K562 (cell line): ENCODE results near the gene MYBPH. TPM values are rescaled to one million over a fixed set of nuclear protein-coding genes. Genes with fewer than 3 reads are reported as not detected.

Source experiments
- ATAC-seq: fragments of 200-7000 bp; cut with Tn5 transposase; 3 replicates; pipeline ENCODE4 v1.9.1; 2020; ENCODE audit warnings: moderate library complexity
- BruUV-seq: library from RNA; stranded (reverse); fragments of 400-500 nt; replicated peaks from 2 replicates; lab custom pipeline; 2021; lab: Mats Ljungman, UMichigan
- CTCF ChIA-PET: fragments of 300-600 bp; formaldehyde crosslinking; extraction: SDS; loops from one replicate; lab custom pipeline; 2021; ENCODE audit warnings: low intra/inter-chr PET ratio; lab: Yijun Ruan, JAX
- POLR2A ChIA-PET: fragments of 300-600, 350-650 bp; sonication (Branson Sonifier 250); formaldehyde crosslinking; extraction: SDS; loops from one replicate; lab custom pipeline; 2021; ENCODE audit warnings: antibody characterized with exemption, inconsistent platforms; lab: Yijun Ruan, JAX
- DNase-seq, 4 experiments: peaks; one replicate each; pipeline versions ENCODE4 v3.0.0 to v3.0.0-alpha.2; 2011 to 2018; ENCODE audit warnings: low spot score in 3 of 4, mixed read lengths in 3 of 4; ENCODE audit errors: extremely low read depth in 1 of 4
- FAIRE-seq: peaks from 2 replicates; lab custom pipeline; 2011; peaks lifted over from hg19 to GRCh38; lab: Jason Lieb, UNC
- H2AFZ ChIP-seq: 2 replicates; pipeline ENCODE4 v1.6.0; 2011; ENCODE audit warnings: low read depth, low read length, control low read depth, inconsistent platforms
- H3K27ac ChIP-seq: fragments of 200-600 bp; 3 replicates; pipeline ENCODE4 v1.8.0; 2011; ENCODE audit warnings: low read depth, mild to moderate bottlenecking, control low read depth, inconsistent platforms, low read length, moderate library complexity, mixed read lengths; ENCODE audit errors: extremely low read depth
- H3K27me3 ChIP-seq, 2 experiments: fragments of 300-600 bp in 1 of 2; 2 replicates in 1 of 2; 3 replicates in 1 of 2; pipeline versions ENCODE4 v1.6.0 to v1.8.0; 2011; ENCODE audit warnings: inconsistent platforms in 2 of 2, low read length in 2 of 2, mild to moderate bottlenecking in 1 of 2, mixed read lengths in 1 of 2, moderate library complexity in 1 of 2; ENCODE audit not compliant: control insufficient read depth in 2 of 2, insufficient read depth in 2 of 2
- H3K36me3 ChIP-seq: fragments of 300-600 bp; 3 replicates; pipeline ENCODE4 v1.8.0; 2011; ENCODE audit warnings: mild to moderate bottlenecking, low read length, inconsistent platforms; ENCODE audit not compliant: control insufficient read depth, insufficient read depth
- H3K4me1 ChIP-seq, 2 experiments: fragments of 200-600 bp in 1 of 2; replicated peaks in 1 of 2; 2 replicates in 1 of 2; 3 replicates in 1 of 2; pipeline versions ENCODE4 v1.5.1 to v1.8.0; 2011; ENCODE audit warnings: inconsistent platforms in 2 of 2, low read length in 2 of 2, mild to moderate bottlenecking in 1 of 2, mixed read lengths in 1 of 2, moderate library complexity in 1 of 2; ENCODE audit not compliant: control insufficient read depth in 2 of 2, insufficient read depth in 2 of 2
- H3K4me2 ChIP-seq: 2 replicates; pipeline ENCODE4 v1.6.1; 2011; ENCODE audit warnings: low read length, control low read depth, inconsistent platforms, mixed read lengths; ENCODE audit not compliant: insufficient read depth
- H3K4me3 ChIP-seq: fragments of 200-600 bp; sonication (generic), shearing (Covaris generic); 2 replicates; pipeline ENCODE4 v1.5.1; 2016; ENCODE audit warnings: control low read depth, inconsistent platforms
- H3K79me2 ChIP-seq: fragments of 200-600 bp; 3 replicates; pipeline ENCODE4 v1.8.0; 2011; ENCODE audit warnings: low read length, inconsistent platforms; ENCODE audit not compliant: control insufficient read depth, insufficient read depth
- H3K9ac ChIP-seq, 2 experiments: 2 replicates each; pipeline versions ENCODE4 v1.6.0 to v1.6.1; 2011; ENCODE audit warnings: low read depth in 2 of 2, low read length in 2 of 2, control low read depth in 1 of 2, inconsistent platforms in 1 of 2, mild to moderate bottlenecking in 1 of 2, mixed read lengths in 1 of 2; ENCODE audit not compliant: insufficient read depth in 1 of 2
- H3K9me1 ChIP-seq: one replicate; pipeline ENCODE4 v1.6.0; 2011; ENCODE audit warnings: inconsistent platforms, mild to moderate bottlenecking, low read length, moderate library complexity; ENCODE audit not compliant: control insufficient read depth, insufficient read depth
- H3K9me3 ChIP-seq: replicated peaks from 2 replicates; pipeline ENCODE4 v1.5.1; 2011; ENCODE audit warnings: low read depth, low read length, inconsistent platforms; ENCODE audit not compliant: control insufficient read depth, insufficient read depth
- H4K20me1 ChIP-seq: replicated peaks from 2 replicates; pipeline ENCODE4 v1.6.1; 2011; ENCODE audit warnings: low read length, inconsistent platforms, mixed read lengths; ENCODE audit not compliant: control insufficient read depth, insufficient read depth
- BCL6 ChIP-seq: fragments of 250-450 bp; sonication (Bioruptor Pico); IDR thresholded peaks from 2 replicates; pipeline ENCODE4 v1.4.0; 2020
- ELF1 ChIP-seq: fragments of 200-800 bp; sonication (Bioruptor generic); IDR thresholded peaks from 2 replicates; pipeline ENCODE4 v1.6.1; 2016; ENCODE audit warnings: missing genetic modification characterization, missing compliant biosample characterization
- HOXB6 ChIP-seq: fragments of 250-450 bp; sonication (Bioruptor Pico); IDR thresholded peaks from 2 replicates; pipeline ENCODE4 v1.5.1; 2022; ENCODE audit warnings: mild to moderate bottlenecking, borderline replicate concordance
- MAFF ChIP-seq: IDR thresholded peaks from 2 replicates; pipeline ENCODE4 v1.6.1; 2012; ENCODE audit warnings: low read length, improper control_type of control experiment
- SMARCE1 ChIP-seq: fragments of 450-650 bp; IDR thresholded peaks from 2 replicates; pipeline ENCODE4 v1.7.1; 2016; ENCODE audit warnings: mild to moderate bottlenecking
- WGBS: fragments of 100-300 bp; shearing (Covaris generic); methylation state at CpG from one replicate; pipeline ENCODE4 v1.1.6; 2016; ENCODE audit warnings: low coverage, mixed read lengths; ENCODE audit not compliant: insufficient coverage; ENCODE audit errors: missing lambda C conversion rate; 5-methylcytosine and 5-hydroxymethylcytosine counted together
- in situ Hi-C: fragments of 300-500 bp; cut with MboI; formaldehyde crosslinking; loops from 4 replicates; pipeline ENCODE4 v1.15.0; 2018; ENCODE audit warnings: inconsistent platforms, mixed read lengths
- intact Hi-C: fragments of 100-400 bp; cut with micrococcal nuclease; formaldehyde crosslinking; loops from 2 replicates; pipeline ENCODE4 v1.14.2; 2022
- polyA plus RNA-seq, 8 experiments: library from polyadenylated mRNA; depleted of rRNA in 4 of 8; stranded (reverse) in 5 of 8; unstranded in 3 of 8; fragments of >200 nt; fragmentation: Nextera tagmentation in 2 of 8; fragmentation: Illumina TruSeq in 1 of 8; extraction: Ambion mirVana in 2 of 8; extraction: Trizol in 1 of 8; gene quantifications; 2 replicates each; pipeline versions ENCODE4 v1.2.1 to v1.2.3, GENCODE V29; 2011 to 2014; ENCODE audit warnings: inconsistent platforms in 1 of 8, missing spikeins in 1 of 8
- total RNA-seq, 7 experiments: library from RNA; depleted of rRNA in 6 of 7; stranded (reverse); fragments of >200 nt in 6 of 7; fragmentation: Illumina TruSeq in 2 of 7; extraction: Trizol in 2 of 7; gene quantifications; 2 replicates each; pipeline versions ENCODE4 v1.2.1 to v1.2.3, GENCODE V29; 2011 to 2021; ENCODE audit warnings: low replicate concordance in 1 of 7
- TF ChIP-seq, protein P1 (sequence below): fragments of 450-650 bp; IDR thresholded peaks from 2 replicates; pipeline ENCODE4 v1.6.1; 2016; ENCODE audit warnings: mild to moderate bottlenecking
- TF ChIP-seq, protein P2 (sequence below), 2 experiments: fragments of 450-650 bp; IDR thresholded peaks; 2 replicates each; pipeline ENCODE4 v1.6.1; 2016; ENCODE audit warnings: mild to moderate bottlenecking in 2 of 2, borderline replicate concordance in 1 of 2, low read depth in 1 of 2, moderate library complexity in 1 of 2

The MYBPH gene
- total and polyA plus RNA-seq, 9 of the 15 experiments (the other 6 are each of a cell fraction or from before 2014, with no cell fraction given): 0.13 TPM; not detected in 8

DNA sequence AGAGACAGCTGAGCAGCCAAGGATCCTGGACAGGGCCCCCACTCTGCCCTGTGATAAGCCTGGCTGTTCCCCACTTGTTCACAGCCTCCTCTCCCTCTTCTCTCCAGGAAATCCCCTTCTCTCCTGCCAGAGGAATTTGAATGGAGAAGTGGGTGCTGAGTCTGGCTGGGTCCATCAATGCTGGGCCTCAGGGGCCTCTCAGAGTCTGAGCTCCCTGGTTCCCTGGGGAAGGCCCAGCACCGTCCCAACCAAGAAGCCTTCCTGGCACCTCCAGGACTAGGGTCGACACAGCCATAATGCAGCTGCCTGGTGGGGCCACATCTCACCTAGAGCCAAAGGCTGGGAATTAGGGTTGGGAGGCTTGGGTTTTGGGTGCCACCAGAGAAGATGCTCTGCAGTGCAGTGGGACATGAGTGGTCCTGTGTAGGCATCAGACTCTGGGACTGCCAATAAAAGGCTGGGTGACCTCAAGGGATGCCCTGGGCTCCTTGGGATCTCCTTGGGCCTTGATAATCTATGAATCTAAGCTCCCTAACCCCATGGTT lies 2.5 kb downstream of the MYBPH start:
- DNase-seq: no peak
- H3K4me2 ChIP-seq: no peak overlapping the region
- no peaks in the 10 kb centered on the region for H3K79me2 ChIP-seq
- H3K27me3 ChIP-seq: peaks cover 9 to 69% of the 10 kb centered on the region in 2 experiments; a peak in 4 of 5 replicates
- whole genome bisulfite sequencing: 0% methylated on average over 2 of the region's 2 CpGs
- no peak for FAIRE-seq
- ChIA-PET POLR2A (interaction anchor here (0.6 to 1.5 kb wide), 5 partner anchors 9 to 229 kb away, joined by 3 to 6 read pairs (median 3); no protein-coding TSS in a partner anchor), CTCF (interaction anchor here (0.9 to 3.5 kb wide), 3 partner anchors 55 to 246 kb away, joined by 3 to 27 read pairs (median 12); partner anchors contain the start of gene KLHL12)
- no TSS peak for BruUV-seq
- H2AFZ ChIP-seq: no peak overlapping the region
- H4K20me1 ChIP-seq: peaks cover 29% of the 10 kb centered on the region; the same call in 1 of the 2 replicates
- peaks cover 0 to 8% of the 10 kb centered on the region in 2 experiments; a peak in 1 of 5 replicates for H3K4me1 ChIP-seq
- in situ Hi-C loops (no loop called here), intact Hi-C loops (no loop called here)
- H3K36me3 ChIP-seq: no peaks in the 10 kb centered on the region
- H3K9me1 ChIP-seq: no peaks in the 10 kb centered on the region
- H3K4me3 ChIP-seq: no peak overlapping the region
- no peaks in the 10 kb centered on the region for H3K9me3 ChIP-seq
- no peak for ATAC-seq
- no peak overlapping the region for H3K9ac ChIP-seq
- H3K27ac ChIP-seq: no peak overlapping the region
- TF ChIP-seq, protein P1, sequence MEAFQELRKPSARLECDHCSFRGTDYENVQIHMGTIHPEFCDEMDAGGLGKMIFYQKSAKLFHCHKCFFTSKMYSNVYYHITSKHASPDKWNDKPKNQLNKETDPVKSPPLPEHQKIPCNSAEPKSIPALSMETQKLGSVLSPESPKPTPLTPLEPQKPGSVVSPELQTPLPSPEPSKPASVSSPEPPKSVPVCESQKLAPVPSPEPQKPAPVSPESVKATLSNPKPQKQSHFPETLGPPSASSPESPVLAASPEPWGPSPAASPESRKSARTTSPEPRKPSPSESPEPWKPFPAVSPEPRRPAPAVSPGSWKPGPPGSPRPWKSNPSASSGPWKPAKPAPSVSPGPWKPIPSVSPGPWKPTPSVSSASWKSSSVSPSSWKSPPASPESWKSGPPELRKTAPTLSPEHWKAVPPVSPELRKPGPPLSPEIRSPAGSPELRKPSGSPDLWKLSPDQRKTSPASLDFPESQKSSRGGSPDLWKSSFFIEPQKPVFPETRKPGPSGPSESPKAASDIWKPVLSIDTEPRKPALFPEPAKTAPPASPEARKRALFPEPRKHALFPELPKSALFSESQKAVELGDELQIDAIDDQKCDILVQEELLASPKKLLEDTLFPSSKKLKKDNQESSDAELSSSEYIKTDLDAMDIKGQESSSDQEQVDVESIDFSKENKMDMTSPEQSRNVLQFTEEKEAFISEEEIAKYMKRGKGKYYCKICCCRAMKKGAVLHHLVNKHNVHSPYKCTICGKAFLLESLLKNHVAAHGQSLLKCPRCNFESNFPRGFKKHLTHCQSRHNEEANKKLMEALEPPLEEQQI: no peak
- no peak for TF ChIP-seq BCL6 (CRISPR knock-in tag)
- TF ChIP-seq MAFF: no peak
- TF ChIP-seq HOXB6 (CRISPR knock-in tag): no peak
- TF ChIP-seq, protein P2, sequence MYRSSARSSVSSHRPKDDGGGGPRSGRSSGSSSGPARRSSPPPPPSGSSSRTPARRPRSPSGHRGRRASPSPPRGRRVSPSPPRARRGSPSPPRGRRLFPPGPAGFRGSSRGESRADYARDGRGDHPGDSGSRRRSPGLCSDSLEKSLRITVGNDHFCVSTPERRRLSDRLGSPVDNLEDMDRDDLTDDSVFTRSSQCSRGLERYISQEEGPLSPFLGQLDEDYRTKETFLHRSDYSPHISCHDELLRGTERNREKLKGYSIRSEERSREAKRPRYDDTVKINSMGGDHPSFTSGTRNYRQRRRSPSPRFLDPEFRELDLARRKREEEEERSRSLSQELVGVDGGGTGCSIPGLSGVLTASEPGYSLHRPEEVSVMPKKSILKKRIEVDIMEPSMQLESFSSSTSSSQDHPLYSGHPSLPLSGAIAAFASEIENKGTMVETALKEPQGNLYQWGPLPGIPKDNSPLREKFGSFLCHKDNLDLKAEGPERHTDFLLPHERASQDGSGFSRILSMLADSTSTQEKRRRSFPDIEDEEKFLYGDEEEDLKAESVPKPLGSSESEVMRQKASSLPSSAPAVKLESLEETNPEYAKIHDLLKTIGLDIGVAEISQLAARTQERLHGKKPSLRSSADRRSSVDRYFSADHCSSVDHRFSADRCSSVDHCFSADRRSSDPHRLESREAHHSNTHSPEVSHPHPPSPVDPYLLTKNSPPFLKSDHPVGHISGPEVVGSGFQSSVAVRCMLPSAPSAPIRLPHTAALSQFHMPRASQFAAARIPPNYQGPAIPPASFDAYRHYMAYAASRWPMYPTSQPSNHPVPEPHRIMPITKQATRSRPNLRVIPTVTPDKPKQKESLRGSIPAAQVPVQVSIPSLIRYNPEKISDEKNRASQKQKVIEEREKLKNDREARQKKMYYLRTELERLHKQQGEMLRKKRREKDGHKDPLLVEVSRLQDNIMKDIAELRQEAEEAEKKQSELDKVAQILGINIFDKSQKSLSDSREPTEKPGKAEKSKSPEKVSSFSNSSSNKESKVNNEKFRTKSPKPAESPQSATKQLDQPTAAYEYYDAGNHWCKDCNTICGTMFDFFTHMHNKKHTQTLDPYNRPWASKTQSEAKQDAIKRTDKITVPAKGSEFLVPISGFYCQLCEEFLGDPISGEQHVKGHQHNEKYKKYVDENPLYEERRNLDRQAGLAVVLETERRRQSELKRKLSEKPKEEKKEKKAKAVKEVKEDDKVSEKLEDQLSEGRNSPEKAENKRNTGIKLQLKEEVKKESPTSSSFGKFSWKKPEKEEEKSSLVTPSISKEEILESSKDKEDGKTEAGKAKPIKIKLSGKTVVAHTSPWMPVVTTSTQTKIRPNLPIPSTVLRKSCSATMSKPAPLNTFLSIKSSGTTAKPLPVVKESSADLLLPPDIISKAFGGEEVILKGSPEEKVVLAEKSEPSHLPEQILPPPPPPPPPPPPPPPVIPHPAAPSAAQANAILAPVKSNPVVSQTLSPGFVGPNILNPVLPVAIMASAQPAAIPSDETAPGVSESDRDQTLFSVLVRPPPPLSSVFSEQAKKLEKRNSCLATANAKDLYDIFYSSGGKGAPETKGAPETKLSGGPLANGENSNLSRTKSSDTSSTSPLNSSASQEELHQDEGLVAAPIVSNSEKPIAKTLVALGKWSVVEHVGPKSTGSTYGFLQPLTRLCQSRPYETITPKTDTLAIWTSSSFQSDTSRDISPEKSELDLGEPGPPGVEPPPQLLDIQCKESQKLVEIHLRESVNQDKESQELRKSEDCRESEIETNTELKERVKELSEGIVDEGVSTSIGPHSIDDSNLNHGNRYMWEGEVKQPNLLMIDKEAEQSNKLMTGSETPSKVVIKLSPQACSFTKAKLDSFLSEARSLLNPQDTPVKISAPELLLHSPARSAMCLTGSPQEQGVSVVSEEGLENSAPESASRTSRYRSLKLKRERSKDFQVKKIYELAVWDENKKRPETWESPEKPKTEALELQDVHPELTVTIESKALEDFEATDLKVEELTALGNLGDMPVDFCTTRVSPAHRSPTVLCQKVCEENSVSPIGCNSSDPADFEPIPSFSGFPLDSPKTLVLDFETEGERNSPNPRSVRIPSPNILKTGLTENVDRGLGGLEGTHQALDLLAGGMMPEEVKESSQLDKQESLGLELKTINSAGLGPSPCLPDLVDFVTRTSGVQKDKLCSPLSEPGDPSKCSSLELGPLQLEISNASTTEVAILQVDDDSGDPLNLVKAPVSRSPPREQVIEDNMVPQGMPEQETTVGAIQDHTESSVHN (IDR thresholded peaks at IDR 0.05; ENCODE audit: borderline replicate concordance in 1 of 2, low read depth in 1 of 2): no peak
- TF ChIP-seq SMARCE1: no peak
- no peak for TF ChIP-seq ELF1
